Right lobe of liver (tissue), 6 donors: ENCODE data around the gene LY86. TPM values are rescaled to one million over a fixed set of nuclear protein-coding genes. Genes with fewer than 3 reads are reported as not detected.

Experiments
- ATAC-seq, 4 donors: fragments of 200-7000 bp; cut with Tn5 transposase; one replicate each; pipeline ENCODE4 v1.9.1; 2020; ENCODE audit warnings: mild to moderate bottlenecking in 4 of 4, moderate library complexity in 4 of 4
- DNase-seq, 3 donors: peaks; one replicate each; pipeline ENCODE4 v3.0.0-alpha.2; 2020
- H3K27ac ChIP-seq, 3 donors: fragments of 200-600 bp; one replicate each; pipeline ENCODE4 v1.8.0; 2022
- H3K27me3 ChIP-seq, 2 donors: fragments of 200-600 bp; one replicate each; pipeline ENCODE4 v1.8.0; 2022
- H3K36me3 ChIP-seq, 4 donors: fragments of 200-600 bp; sonication (generic) in 1 of 4; one replicate each; pipeline versions ENCODE4 v1.5.1 to v1.8.0; 2017 to 2022; ENCODE audit warnings: control low read depth in 1 of 4
- H3K4me1 ChIP-seq, 4 donors: fragments of 200-600 bp; sonication (generic) in 1 of 4; one replicate each; pipeline versions ENCODE4 v1.5.1 to v1.8.0; 2017 to 2022; ENCODE audit warnings: control low read depth in 1 of 4
- H3K4me3 ChIP-seq, 3 donors: fragments of 200-600 bp; one replicate each; pipeline ENCODE4 v1.8.0; 2022
- H3K9me3 ChIP-seq, 4 donors: fragments of 200-600 bp; sonication (generic) in 1 of 4; one replicate each; pipeline versions ENCODE4 v1.5.1 to v1.8.0; 2017 to 2022; ENCODE audit warnings: control low read depth in 1 of 4
- POLR2A ChIP-seq: fragments of 450-650 bp; IDR thresholded peaks from one replicate; pipeline ENCODE4 v1.6.1; 2017; ENCODE audit warnings: antibody characterized with exemption, mild to moderate bottlenecking
- WGBS: methylation state at CpG from one replicate; pipeline ENCODE4 v1.1.6; 2018; ENCODE audit warnings: low coverage, low lambda C conversion rate; ENCODE audit not compliant: insufficient coverage; ENCODE audit errors: missing lambda C conversion rate; 5-methylcytosine and 5-hydroxymethylcytosine counted together
- intact Hi-C, 2 donors: fragments of 100-400 bp; cut with DNase I; formaldehyde crosslinking; loops; one replicate each; pipeline versions ENCODE4 v1.11.2 to v1.14.1; 2022
- total RNA-seq, 6 experiments: library from RNA; depleted of rRNA in 2 of 6; stranded (reverse); fragments of >200 nt in 2 of 6; fragmentation: NEBNext Ultra II Directional in 3 of 6; extraction: Animal tissue kit (Norgen Biotek cat#: 25700) in 3 of 6; gene quantifications; one replicate each; pipeline versions ENCODE4 v1.1.0 to v1.2.4, GENCODE V29; 2016 to 2023
- TF ChIP-seq, protein P1 (sequence below), 4 donors: fragments of 200-600 bp in 3 of 4; fragments of 450-650 bp in 1 of 4; IDR thresholded peaks; one replicate each; pipeline versions ENCODE4 v1.5.1 to v1.8.0; 2016 to 2022; ENCODE audit warnings: antibody characterized with exemption in 4 of 4, mild to moderate bottlenecking in 2 of 4
- donor health status: DM: no; HTN: yes; CAD: no.
- donor health status: DM: no; HTN: no; CAD: no.
- donor health status: DM: no; HTN: no; CAD: no.
- donor health status: DM: no; HTN: yes; CAD: no.
- donor health status: DM: no; HTN: yes; CAD: no.

Gene LY86
- total RNA-seq, 6 experiments from 2014 or later, result 1.2 to 4.3 (median 2.4) TPM

DNA sequence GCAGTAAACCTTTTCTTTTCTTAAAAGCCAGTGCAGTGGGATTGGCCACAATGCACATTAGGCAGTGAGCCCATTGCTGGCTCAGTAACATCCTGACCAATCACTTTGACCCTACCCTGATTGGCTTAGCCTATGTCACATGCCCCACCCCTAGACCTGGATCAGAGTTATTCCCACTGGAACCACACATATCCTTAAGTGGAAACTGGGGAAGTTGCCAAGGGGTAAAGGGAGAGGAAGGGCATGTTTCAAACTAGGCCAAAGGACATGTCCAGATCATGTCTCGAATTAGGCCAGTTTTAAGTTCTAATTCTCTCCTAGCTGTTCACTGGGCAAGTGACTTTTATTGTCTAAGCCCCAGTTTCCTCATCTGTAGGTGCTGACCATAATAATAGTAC lies 69.3 kb downstream of the LY86 start:
- intact Hi-C loops, result no loop called here
- no peaks in the 10 kb centered on the region for H3K36me3 ChIP-seq
- ATAC-seq, result no peak
- no peak overlapping the region for H3K27ac ChIP-seq
- no peaks in the 10 kb centered on the region for H3K9me3 ChIP-seq
- TF ChIP-seq, protein P1, sequence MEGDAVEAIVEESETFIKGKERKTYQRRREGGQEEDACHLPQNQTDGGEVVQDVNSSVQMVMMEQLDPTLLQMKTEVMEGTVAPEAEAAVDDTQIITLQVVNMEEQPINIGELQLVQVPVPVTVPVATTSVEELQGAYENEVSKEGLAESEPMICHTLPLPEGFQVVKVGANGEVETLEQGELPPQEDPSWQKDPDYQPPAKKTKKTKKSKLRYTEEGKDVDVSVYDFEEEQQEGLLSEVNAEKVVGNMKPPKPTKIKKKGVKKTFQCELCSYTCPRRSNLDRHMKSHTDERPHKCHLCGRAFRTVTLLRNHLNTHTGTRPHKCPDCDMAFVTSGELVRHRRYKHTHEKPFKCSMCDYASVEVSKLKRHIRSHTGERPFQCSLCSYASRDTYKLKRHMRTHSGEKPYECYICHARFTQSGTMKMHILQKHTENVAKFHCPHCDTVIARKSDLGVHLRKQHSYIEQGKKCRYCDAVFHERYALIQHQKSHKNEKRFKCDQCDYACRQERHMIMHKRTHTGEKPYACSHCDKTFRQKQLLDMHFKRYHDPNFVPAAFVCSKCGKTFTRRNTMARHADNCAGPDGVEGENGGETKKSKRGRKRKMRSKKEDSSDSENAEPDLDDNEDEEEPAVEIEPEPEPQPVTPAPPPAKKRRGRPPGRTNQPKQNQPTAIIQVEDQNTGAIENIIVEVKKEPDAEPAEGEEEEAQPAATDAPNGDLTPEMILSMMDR (IDR thresholded peaks at IDR 0.05), result no peak
- no peak for TF ChIP-seq POLR2A
- no peak for DNase-seq
- H3K4me1 ChIP-seq, result peaks cover 0 to 12% (median 2%) of the 10 kb centered on the region in 4 donors
- H3K4me3 ChIP-seq, result no peak overlapping the region
- H3K27me3 ChIP-seq, result no peaks in the 10 kb centered on the region
- 56% methylated on average over 1 of the region's 1 CpG for WGBS

DNA sequence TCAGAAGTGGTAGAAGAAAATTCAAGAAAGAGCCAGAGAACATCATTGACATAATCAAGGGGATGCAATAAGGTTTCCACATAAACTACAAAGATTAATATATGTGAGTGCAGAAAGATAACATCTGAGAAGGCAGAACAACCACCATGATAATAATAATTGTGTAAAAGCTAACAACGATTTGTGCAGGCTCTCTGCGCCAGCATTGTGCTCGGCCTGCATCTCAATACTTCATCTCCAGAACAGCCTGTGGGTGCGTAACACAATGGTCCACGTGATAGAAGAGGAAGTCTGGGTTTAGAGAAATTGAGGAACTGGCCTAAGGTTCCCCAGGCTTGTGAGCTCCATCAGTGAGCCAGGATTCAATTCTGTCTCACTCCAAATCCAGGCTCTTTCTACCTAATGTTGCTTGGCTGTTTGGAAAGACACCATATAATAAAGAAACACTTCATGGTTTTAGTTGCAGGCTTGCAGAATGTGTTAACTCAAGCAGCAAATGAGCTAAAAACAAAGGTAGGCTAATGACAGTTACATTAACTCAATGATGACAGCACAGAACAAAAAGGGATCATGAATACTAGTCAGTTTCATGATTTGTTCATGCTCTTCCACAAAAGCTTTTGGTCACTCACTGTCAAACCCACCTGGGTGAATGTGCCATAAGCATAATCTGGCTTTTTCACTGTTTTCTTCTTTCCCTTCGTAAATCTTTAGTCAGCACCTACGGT lies 71.2 kb downstream of the LY86 start:
- peak; percentile 31 to 42 (median 34) for ATAC-seq
- WGBS, result 48% methylated on average over 7 of the region's 7 CpGs
- no peak for DNase-seq
- no peak overlapping the region for H3K27ac ChIP-seq
- intact Hi-C loops, result no loop called here
- TF ChIP-seq, protein P1 (IDR thresholded peaks at IDR 0.05), result no peak
- no peak for TF ChIP-seq POLR2A
- no peaks in the 10 kb centered on the region for H3K9me3 ChIP-seq
- H3K27me3 ChIP-seq, result no peaks in the 10 kb centered on the region
- no peak overlapping the region for H3K4me3 ChIP-seq
- no peaks in the 10 kb centered on the region for H3K36me3 ChIP-seq
- H3K4me1 ChIP-seq, result peaks cover 0 to 12% (median 2%) of the 10 kb centered on the region in 4 donors

DNA sequence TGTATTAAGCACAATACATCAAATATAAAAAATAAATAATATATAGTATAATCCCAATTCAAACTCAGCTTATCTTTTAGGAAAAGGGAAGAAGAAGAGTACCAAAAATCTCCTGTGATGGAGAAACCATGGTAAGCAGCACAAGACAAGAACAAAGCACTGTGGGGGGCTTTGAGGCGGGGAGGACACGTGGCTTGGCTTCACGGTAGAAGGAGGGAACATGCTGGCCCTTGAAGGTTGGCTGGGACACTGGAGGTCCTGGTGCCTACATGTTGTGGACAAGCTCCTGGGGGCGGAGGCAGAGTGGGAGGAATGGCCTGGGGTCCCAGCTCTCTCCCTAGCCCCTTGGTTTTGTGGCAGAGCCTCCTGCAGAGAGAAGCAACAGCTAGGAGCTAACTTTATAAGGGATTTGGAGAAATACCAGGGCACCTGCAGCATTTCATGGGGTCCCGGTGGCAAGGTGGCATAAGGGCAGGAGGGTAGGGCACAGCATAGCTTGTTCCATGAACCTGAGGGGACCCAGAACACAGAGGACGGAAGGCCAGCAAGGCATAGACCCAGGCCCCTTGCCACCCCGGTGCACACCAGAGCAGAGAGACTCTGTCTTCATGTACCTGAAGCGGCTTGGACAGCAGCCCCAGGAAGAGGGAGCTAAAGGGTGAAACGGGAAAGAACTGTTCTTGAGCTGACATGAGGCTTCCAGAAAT lies 72.0 kb downstream of the LY86 start:
- intact Hi-C loops, result no loop called here

DNA sequence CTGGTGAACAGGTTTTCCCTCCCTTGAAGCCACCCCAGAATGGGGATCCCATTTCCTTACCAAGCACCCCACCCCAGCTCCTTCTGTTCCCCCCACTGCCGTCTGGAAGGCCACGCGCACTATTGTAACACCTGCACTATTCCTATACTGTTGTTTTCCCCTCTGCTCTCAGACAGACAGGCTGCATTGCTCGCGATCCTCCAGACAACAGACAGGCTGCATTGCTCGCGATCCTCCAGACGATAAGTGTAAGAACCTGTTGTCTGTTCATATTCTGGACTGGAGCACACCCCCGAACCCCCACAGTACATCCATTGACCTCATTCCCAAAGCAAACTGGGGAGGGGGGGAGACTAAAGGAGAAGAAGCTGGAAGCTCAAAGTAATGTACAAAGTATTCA lies 72.7 kb downstream of the LY86 start:
- Histone ChIP-seq H3K36me3 (no peaks in the 10 kb centered on the region), H3K4me1 (peaks cover 0 to 12% (median 2%) of the 10 kb centered on the region in 4 donors), H3K27me3 (no peaks in the 10 kb centered on the region), H3K4me3 (no peak overlapping the region), H3K9me3 (no peaks in the 10 kb centered on the region), H3K27ac (no peak overlapping the region)
- no peak for DNase-seq
- TF ChIP-seq, protein P1 (IDR thresholded peaks at IDR 0.05), result no peak
- no peak for TF ChIP-seq POLR2A
- intact Hi-C loops, result no loop called here
- no peak for ATAC-seq
- 93% methylated on average over 9 of the region's 9 CpGs for WGBS

More for the DNA sequence above, 72.0 kb downstream of the LY86 start:
- Histone ChIP-seq H3K36me3 (no peaks in the 10 kb centered on the region), H3K4me3 (no peak overlapping the region), H3K4me1 (peaks cover 0 to 12% (median 2%) of the 10 kb centered on the region in 4 donors), H3K27me3 (no peaks in the 10 kb centered on the region), H3K27ac (no peak overlapping the region), H3K9me3 (no peaks in the 10 kb centered on the region)
- DNase-seq (no peak), ATAC-seq (no peak)
- 89% methylated on average over 6 of the region's 9 CpGs for WGBS
- no peak for TF ChIP-seq POLR2A
- TF ChIP-seq, protein P1 (IDR thresholded peaks at IDR 0.05), result no peak
